Stimulated activated naive CD8-positive, alpha-beta T cell treated with anti-CD3 and anti-CD28 coated beads, Interleukin-15, Interleukin-2, amounts not matched to agents 100 ng/mL and 50 ng/mL, for 24 hours (primary cell): ENCODE data around the gene GRPEL1.

ENCODE experiments used
- H3K27ac Mint-ChIP-seq: one replicate; pipeline ENCODE4 v1.8.0; 2021; ENCODE audit warnings: mild to moderate bottlenecking, mixed read lengths
- H3K27me3 Mint-ChIP-seq: one replicate; pipeline ENCODE4 v1.8.0; 2021; ENCODE audit warnings: mixed read lengths
- H3K36me3 Mint-ChIP-seq: one replicate; pipeline ENCODE4 v1.8.0; 2021; ENCODE audit warnings: low read depth, mixed read lengths
- H3K4me1 Mint-ChIP-seq: one replicate; pipeline ENCODE4 v1.8.0; 2021; ENCODE audit warnings: low read depth, mixed read lengths
- H3K4me3 Mint-ChIP-seq: one replicate; pipeline ENCODE4 v1.8.0; 2021; ENCODE audit warnings: mild to moderate bottlenecking, mixed read lengths
- H3K9me3 Mint-ChIP-seq: one replicate; pipeline ENCODE4 v1.8.0; 2021; ENCODE audit warnings: mixed read lengths

Gene GRPEL1

DNA sequence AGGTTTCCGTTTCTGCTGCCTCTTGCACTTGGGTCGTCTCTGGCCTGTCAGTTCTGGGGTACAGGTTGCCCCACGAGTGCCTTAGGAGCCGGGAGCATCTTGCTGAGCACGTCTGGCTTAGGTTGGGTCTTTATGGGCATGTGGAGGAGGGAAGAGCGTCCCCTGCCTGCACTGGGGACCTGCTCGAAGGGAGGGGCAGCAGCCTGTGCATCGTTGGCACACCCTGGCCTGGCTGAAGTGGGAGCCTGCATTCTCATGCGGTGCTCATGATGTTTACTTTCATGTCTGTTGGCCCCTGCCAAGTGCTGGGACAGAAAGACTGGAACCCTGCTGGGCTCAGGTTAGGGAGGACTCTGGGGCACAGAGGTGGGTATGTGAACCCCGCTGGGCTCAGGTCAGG, 48.5 kb downstream of the GRPEL1 start:
- Mint-ChIP-seq H3K9me3 (no peaks in the 10 kb centered on the region), H3K36me3 (peaks cover 49% of the 10 kb centered on the region), H3K4me1 (no peaks in the 10 kb centered on the region), H3K4me3 (no peak overlapping the region), H3K27ac (no peak overlapping the region), H3K27me3 (no peaks in the 10 kb centered on the region)

- peaks cover 56% of the 10 kb centered on the region for H3K36me3 Mint-ChIP-seq
- H3K9me3 Mint-ChIP-seq = no peaks in the 10 kb centered on the region
- no peak overlapping the region for H3K4me3 Mint-ChIP-seq
- H3K27me3 Mint-ChIP-seq = no peaks in the 10 kb centered on the region
- no peak overlapping the region for H3K27ac Mint-ChIP-seq
- peaks cover 7% of the 10 kb centered on the region for H3K4me1 Mint-ChIP-seq
These were observed 49.6 kb downstream of the GRPEL1 start for GRCh38 chr4:7018281-7018680.

- H3K9me3 Mint-ChIP-seq = no peaks in the 10 kb centered on the region
- no peaks in the 10 kb centered on the region for H3K27me3 Mint-ChIP-seq
- H3K36me3 Mint-ChIP-seq = peaks cover 58% of the 10 kb centered on the region
- H3K4me3 Mint-ChIP-seq = no peak overlapping the region
- no peak overlapping the region for H3K27ac Mint-ChIP-seq
- peaks cover 10% of the 10 kb centered on the region for H3K4me1 Mint-ChIP-seq
These were observed 50.3 kb downstream of the GRPEL1 start for GRCh38 chr4:7017446-7018048.

GRCh38 chr4:7016512-7016911, 51.4 kb downstream of the GRPEL1 start:
- Mint-ChIP-seq H3K36me3 (peaks cover 53% of the 10 kb centered on the region), H3K4me1 (peaks cover 10% of the 10 kb centered on the region), H3K27ac (no peak overlapping the region)

DNA sequence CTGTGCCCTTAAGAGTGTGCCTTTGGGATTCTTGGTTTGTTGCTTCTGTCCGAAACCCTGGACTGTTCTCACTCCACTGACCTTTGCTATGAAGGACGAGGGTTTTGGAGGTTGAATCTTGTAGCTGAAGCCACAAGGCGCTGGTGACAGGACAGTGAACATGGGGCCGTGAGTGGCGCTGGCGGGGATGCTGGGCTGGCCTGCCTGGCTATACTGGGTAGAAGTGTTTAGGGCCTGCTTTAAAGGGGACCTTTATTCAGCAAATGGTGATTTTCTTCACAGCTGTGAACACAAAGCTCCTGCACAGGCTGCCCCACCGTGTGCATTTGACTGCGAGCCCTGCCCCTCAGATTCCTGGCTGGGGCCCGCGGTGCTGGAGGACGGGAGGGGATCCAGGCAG, 51.8 kb downstream of the GRPEL1 start:
- no peaks in the 10 kb centered on the region for H3K9me3 Mint-ChIP-seq
- peaks cover 52% of the 10 kb centered on the region for H3K36me3 Mint-ChIP-seq
- H3K4me1 Mint-ChIP-seq = peaks cover 10% of the 10 kb centered on the region
- no peak overlapping the region for H3K4me3 Mint-ChIP-seq
- H3K27me3 Mint-ChIP-seq = no peaks in the 10 kb centered on the region
- H3K27ac Mint-ChIP-seq = no peak overlapping the region

More at GRCh38 chr4:7016512-7016911, 51.4 kb downstream of the GRPEL1 start:
- H3K27me3 Mint-ChIP-seq = no peaks in the 10 kb centered on the region
- no peak overlapping the region for H3K4me3 Mint-ChIP-seq
- no peaks in the 10 kb centered on the region for H3K9me3 Mint-ChIP-seq

DNA sequence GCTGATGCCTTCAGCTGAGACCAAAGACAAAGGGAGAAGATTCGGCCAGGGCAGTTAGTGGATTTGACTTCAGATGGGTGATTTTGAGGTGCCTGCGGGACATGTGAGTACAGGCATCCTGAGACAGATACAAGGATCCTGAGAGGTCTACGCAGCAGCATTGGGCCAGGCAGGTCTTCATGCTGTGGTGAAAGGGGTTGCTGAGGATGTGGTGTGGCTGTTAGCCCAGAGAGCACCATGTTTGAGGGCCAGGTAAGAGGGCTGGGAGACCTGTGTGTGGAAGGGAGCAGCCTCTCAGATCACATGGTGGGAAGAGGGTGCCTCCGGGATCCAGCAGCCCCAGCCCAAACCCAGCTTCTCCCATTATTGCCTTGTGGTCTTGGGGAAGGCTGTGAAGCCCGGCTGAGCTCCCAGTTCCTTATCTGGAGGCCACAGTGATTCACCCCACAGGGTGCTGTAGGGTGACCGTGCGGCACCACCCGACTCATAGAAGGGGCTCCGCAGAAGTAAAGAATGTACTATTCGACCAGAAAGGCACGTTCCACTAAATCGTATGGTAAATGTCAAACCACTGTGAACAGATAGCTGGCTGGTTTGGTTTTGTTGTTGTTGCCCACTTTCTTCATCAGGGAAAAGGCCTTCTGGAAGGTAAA, 52.4 kb downstream of the GRPEL1 start:
- H3K36me3 Mint-ChIP-seq = peaks cover 52% of the 10 kb centered on the region
- H3K27me3 Mint-ChIP-seq = no peaks in the 10 kb centered on the region
- H3K4me3 Mint-ChIP-seq = no peak overlapping the region
- H3K27ac Mint-ChIP-seq = peak overlapping the region; percentile 43
- no peaks in the 10 kb centered on the region for H3K9me3 Mint-ChIP-seq
- H3K4me1 Mint-ChIP-seq = peaks cover 10% of the 10 kb centered on the region

- H3K4me1 Mint-ChIP-seq = peaks cover 10% of the 10 kb centered on the region
- peak overlapping the region; percentile 49 for H3K27ac Mint-ChIP-seq
- H3K9me3 Mint-ChIP-seq = no peaks in the 10 kb centered on the region
- H3K27me3 Mint-ChIP-seq = no peaks in the 10 kb centered on the region
- H3K36me3 Mint-ChIP-seq = peaks cover 54% of the 10 kb centered on the region
- H3K4me3 Mint-ChIP-seq = no peak overlapping the region
These were observed 53.0 kb downstream of the GRPEL1 start for GRCh38 chr4:7014815-7015214.

GRCh38 chr4:7013175-7013574, 54.7 kb downstream of the GRPEL1 start:
- H3K9me3 Mint-ChIP-seq = no peaks in the 10 kb centered on the region
- H3K27ac Mint-ChIP-seq = peak overlapping the region; percentile 31
- peaks cover 60% of the 10 kb centered on the region for H3K36me3 Mint-ChIP-seq
- H3K4me3 Mint-ChIP-seq = no peak overlapping the region
- no peaks in the 10 kb centered on the region for H3K27me3 Mint-ChIP-seq
- H3K4me1 Mint-ChIP-seq = peaks cover 10% of the 10 kb centered on the region

DNA sequence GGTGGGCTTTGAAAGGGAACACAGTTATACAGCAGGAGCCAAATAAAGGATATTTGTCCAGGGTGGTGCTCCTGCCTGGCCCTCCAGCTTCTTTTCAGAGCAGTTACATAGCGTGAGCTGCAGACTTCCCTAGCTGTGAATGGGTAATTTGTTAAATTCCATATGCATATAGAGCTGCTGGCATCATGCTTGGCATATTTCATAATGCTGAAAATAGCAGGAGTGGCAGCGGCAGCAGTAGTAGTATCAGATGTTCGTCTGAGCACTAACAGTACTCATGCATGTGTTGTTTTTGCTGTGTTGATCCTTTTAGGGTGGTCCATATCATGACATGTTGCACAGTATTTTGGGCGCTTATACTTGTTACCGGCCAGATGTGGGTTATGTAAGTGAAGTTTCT, 58.3 kb downstream of the GRPEL1 start:
- Mint-ChIP-seq H3K9me3 (no peaks in the 10 kb centered on the region), H3K4me3 (no peak overlapping the region), H3K36me3 (peaks cover 57% of the 10 kb centered on the region), H3K27ac (no peak overlapping the region), H3K4me1 (peaks cover 10% of the 10 kb centered on the region), H3K27me3 (no peaks in the 10 kb centered on the region)
